ENCODE data around the gene NAP1L4.
A peak's percentile ranks its signal among the peaks of the same experiment; 100 is the strongest.

The NAP1L4 gene

GRCh38 chr11:2991452-2992233 is 486 bp downstream of the NAP1L4 start:
- no peak for DNase-seq

GRCh38 chr11:2990617-2991451 is 1.3 kb downstream of the NAP1L4 start:
- no peak for DNase-seq

- DNase-seq: no peak
Measured at GRCh38 chr11:2989551-2989950, 2.6 kb downstream of the NAP1L4 start.

GRCh38 chr11:2989006-2989405 is 3.1 kb downstream of the NAP1L4 start:
- DNase-seq: no peak

GRCh38 chr11:2987881-2988861 is 4.0 kb downstream of the NAP1L4 start:
- no peak for DNase-seq

- DNase-seq: no peak
Measured at GRCh38 chr11:2983908-2984307, 8.2 kb downstream of the NAP1L4 start.

- no peak for DNase-seq
Measured at GRCh38 chr11:2982214-2982613, 9.9 kb downstream of the NAP1L4 start.

GRCh38 chr11:2981130-2981529 is 11.0 kb downstream of the NAP1L4 start:
- DNase-seq: no peak

- no peak for DNase-seq
Measured at GRCh38 chr11:2980168-2980840, 11.8 kb downstream of the NAP1L4 start.

- DNase-seq: no peak
Measured at GRCh38 chr11:2977113-2977512, 15.0 kb downstream of the NAP1L4 start.

- DNase-seq: no peak
Measured at GRCh38 chr11:2976294-2977063, 15.7 kb downstream of the NAP1L4 start.

- DNase-seq: peak; percentile 24
Measured at GRCh38 chr11:2975594-2975993, 16.5 kb downstream of the NAP1L4 start.

- no peak for DNase-seq
Measured at GRCh38 chr11:2974272-2974671, 17.9 kb downstream of the NAP1L4 start.

GRCh38 chr11:2968341-2968900 is 23.7 kb downstream of the NAP1L4 start:
- DNase-seq: no peak

- DNase-seq: no peak
Measured at GRCh38 chr11:2964782-2965181, 27.3 kb downstream of the NAP1L4 start.

GRCh38 chr11:2963761-2964160 is 28.4 kb downstream of the NAP1L4 start:
- DNase-seq: no peak

- DNase-seq: no peak
Measured at GRCh38 chr11:2963112-2963754, 28.9 kb downstream of the NAP1L4 start.

- DNase-seq: no peak
Measured at GRCh38 chr11:2961080-2961479, 31.0 kb downstream of the NAP1L4 start.

GRCh38 chr11:2960139-2960538 is 32.0 kb downstream of the NAP1L4 start:
- DNase-seq: no peak

- no peak for DNase-seq
Measured at GRCh38 chr11:2958251-2958650, 33.9 kb downstream of the NAP1L4 start.

Data from NCI-H2029 treated with DMSO at 0.1 percent for 48 hours (cell line).